ENCODE measurements around the gene S100A9. TPM values are rescaled to one million over a fixed set of nuclear protein-coding genes. Genes with fewer than 3 reads are reported as not detected.

The S100A9 gene
- total and polyA plus RNA-seq, 2 experiments from 2014 or later = not detected

DNA sequence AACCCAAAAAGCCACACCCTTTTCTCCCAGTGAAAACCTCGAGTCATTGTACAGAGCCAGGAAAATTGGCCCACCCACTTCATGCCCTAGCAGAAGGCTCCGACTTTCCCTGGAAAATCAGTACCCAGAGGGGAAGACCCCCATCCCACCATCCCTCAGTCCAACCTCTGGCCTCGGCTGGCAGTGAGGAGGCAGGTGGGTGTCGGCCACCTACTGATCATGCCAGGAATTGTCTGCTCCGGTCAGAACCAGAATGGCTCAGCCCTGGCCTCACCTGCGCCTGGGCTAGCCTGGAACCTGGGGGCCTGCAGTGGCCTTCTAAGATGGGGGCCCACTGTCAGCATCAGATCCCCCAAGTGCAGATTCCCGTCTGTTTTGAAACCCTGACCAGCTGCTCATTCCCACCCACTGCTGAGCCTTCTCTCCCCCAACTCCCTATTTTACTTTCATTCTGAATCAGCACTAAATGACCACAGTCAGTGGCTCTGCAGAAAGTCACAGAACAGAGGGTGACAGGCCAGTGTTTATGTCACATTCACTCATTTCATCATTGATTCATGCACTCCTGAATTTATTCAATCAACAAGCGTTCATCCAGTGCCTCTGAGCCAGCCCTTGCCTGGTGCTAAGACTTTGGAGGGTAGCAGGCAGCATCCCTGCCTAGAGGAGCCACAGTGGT lies 3.0 kb upstream of the S100A9 start:
- peak; percentile 26 for ATAC-seq
- peak; percentile 13 for DNase-seq (ENCODE audit: low spot score)
- H3K27me3 Mint-ChIP-seq (ENCODE audit: insufficient read depth, low read depth, poor library complexity) = peaks cover 9% of the 10 kb centered on the region
- no peaks in the 10 kb centered on the region for H3K36me3 Mint-ChIP-seq (ENCODE audit: low read depth)
- H3K79me2 ChIP-seq (replicated peaks; ENCODE audit: insufficient read depth) = no peaks in the 10 kb centered on the region
- no peak overlapping the region for H3K27ac Mint-ChIP-seq
- H3K36me3 ChIP-seq (ENCODE audit: insufficient read depth) = no peaks in the 10 kb centered on the region
- no peaks in the 10 kb centered on the region for H3F3A ChIP-seq (replicated peaks; ENCODE audit: low read depth)
- no peak for TF ChIP-seq CREB1 (CRISPR knock-in tag; IDR thresholded peaks at IDR 0.05; ENCODE audit: low read depth)
- TF ChIP-seq, protein P1, sequence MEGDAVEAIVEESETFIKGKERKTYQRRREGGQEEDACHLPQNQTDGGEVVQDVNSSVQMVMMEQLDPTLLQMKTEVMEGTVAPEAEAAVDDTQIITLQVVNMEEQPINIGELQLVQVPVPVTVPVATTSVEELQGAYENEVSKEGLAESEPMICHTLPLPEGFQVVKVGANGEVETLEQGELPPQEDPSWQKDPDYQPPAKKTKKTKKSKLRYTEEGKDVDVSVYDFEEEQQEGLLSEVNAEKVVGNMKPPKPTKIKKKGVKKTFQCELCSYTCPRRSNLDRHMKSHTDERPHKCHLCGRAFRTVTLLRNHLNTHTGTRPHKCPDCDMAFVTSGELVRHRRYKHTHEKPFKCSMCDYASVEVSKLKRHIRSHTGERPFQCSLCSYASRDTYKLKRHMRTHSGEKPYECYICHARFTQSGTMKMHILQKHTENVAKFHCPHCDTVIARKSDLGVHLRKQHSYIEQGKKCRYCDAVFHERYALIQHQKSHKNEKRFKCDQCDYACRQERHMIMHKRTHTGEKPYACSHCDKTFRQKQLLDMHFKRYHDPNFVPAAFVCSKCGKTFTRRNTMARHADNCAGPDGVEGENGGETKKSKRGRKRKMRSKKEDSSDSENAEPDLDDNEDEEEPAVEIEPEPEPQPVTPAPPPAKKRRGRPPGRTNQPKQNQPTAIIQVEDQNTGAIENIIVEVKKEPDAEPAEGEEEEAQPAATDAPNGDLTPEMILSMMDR (conservative IDR thresholded peaks at IDR 0.05; ENCODE audit: low read depth in 2 of 2) = 0 out of 4 replicates have a peak, but pooled peaks of 1 of the 2 experiments have one; percentile 6
- no peaks in the 10 kb centered on the region for H3K9me2 ChIP-seq (ENCODE audit: insufficient read depth)
- no peak overlapping the region for H2AFZ ChIP-seq
- no peak overlapping the region for H3K4me2 ChIP-seq
- H3K4me3 ChIP-seq = no peak overlapping the region
- H3K4me1 Mint-ChIP-seq = peaks cover 8% of the 10 kb centered on the region; the same call in 1 of the 3 replicates
- H3K4me3 Mint-ChIP-seq = no peak overlapping the region
- no peak overlapping the region for H3K27ac ChIP-seq (ENCODE audit: low read depth)
- no peaks in the 10 kb centered on the region for H3K9me3 Mint-ChIP-seq
- no peaks in the 10 kb centered on the region for H4K20me1 ChIP-seq (replicated peaks; ENCODE audit: insufficient read depth)
- no peaks in the 10 kb centered on the region for H3K4me1 ChIP-seq (ENCODE audit: insufficient read depth)
- H3K27me3 ChIP-seq (ENCODE audit: insufficient read depth) = no peaks in the 10 kb centered on the region

DNA sequence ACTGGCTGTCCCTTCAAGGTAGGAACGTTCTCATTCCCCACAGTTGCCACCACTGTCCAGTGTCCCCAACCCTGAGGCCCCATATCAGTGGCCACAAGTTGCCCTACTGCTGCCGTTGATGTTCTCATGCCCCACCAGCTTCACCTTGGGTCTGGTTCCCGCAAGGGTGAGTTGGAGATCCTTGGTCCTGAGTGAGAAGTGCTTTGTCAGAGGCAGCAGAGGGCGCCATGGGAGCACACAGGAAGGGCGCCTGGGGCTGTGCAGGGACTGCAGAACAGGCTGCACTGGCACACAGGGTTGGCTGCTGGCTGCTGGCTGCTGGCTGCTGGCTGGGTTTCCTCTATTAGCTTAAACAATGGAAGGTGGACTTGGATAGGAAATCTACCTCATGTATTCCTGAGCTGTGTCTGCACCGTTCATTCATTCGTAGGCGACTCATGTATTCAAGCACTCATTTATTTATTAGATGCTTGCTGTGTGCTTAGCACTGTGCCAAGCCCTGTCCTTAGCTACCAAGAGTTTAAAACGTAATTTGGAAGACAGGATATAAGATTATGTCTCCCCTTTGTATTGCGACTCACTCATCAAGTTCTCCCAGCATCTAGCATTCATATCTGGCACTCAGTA lies 2.1 kb upstream of the S100A9 start:
- no peak overlapping the region for H3K27ac Mint-ChIP-seq
- Histone ChIP-seq H3K4me1 (ENCODE audit: insufficient read depth) (no peaks in the 10 kb centered on the region), H3K27ac (ENCODE audit: low read depth) (no peak overlapping the region), H3F3A (replicated peaks; ENCODE audit: low read depth) (no peaks in the 10 kb centered on the region), H3K27me3 (ENCODE audit: insufficient read depth) (no peaks in the 10 kb centered on the region), H3K4me3 (no peak overlapping the region), H4K20me1 (replicated peaks; ENCODE audit: insufficient read depth) (no peaks in the 10 kb centered on the region), H3K9me2 (ENCODE audit: insufficient read depth) (no peaks in the 10 kb centered on the region), H3K4me2 (no peak overlapping the region), H3K79me2 (replicated peaks; ENCODE audit: insufficient read depth) (no peaks in the 10 kb centered on the region), H2AFZ (no peak overlapping the region), H3K36me3 (ENCODE audit: insufficient read depth) (no peaks in the 10 kb centered on the region)
- peaks cover 7% of the 10 kb centered on the region for H3K27me3 Mint-ChIP-seq (ENCODE audit: insufficient read depth, low read depth, poor library complexity)
- ATAC-seq = peak; percentile 90
- TF ChIP-seq, protein P1 (conservative IDR thresholded peaks at IDR 0.05; ENCODE audit: low read depth in 2 of 2) = peak; percentile 62 to 93
- TF ChIP-seq, protein P2, sequence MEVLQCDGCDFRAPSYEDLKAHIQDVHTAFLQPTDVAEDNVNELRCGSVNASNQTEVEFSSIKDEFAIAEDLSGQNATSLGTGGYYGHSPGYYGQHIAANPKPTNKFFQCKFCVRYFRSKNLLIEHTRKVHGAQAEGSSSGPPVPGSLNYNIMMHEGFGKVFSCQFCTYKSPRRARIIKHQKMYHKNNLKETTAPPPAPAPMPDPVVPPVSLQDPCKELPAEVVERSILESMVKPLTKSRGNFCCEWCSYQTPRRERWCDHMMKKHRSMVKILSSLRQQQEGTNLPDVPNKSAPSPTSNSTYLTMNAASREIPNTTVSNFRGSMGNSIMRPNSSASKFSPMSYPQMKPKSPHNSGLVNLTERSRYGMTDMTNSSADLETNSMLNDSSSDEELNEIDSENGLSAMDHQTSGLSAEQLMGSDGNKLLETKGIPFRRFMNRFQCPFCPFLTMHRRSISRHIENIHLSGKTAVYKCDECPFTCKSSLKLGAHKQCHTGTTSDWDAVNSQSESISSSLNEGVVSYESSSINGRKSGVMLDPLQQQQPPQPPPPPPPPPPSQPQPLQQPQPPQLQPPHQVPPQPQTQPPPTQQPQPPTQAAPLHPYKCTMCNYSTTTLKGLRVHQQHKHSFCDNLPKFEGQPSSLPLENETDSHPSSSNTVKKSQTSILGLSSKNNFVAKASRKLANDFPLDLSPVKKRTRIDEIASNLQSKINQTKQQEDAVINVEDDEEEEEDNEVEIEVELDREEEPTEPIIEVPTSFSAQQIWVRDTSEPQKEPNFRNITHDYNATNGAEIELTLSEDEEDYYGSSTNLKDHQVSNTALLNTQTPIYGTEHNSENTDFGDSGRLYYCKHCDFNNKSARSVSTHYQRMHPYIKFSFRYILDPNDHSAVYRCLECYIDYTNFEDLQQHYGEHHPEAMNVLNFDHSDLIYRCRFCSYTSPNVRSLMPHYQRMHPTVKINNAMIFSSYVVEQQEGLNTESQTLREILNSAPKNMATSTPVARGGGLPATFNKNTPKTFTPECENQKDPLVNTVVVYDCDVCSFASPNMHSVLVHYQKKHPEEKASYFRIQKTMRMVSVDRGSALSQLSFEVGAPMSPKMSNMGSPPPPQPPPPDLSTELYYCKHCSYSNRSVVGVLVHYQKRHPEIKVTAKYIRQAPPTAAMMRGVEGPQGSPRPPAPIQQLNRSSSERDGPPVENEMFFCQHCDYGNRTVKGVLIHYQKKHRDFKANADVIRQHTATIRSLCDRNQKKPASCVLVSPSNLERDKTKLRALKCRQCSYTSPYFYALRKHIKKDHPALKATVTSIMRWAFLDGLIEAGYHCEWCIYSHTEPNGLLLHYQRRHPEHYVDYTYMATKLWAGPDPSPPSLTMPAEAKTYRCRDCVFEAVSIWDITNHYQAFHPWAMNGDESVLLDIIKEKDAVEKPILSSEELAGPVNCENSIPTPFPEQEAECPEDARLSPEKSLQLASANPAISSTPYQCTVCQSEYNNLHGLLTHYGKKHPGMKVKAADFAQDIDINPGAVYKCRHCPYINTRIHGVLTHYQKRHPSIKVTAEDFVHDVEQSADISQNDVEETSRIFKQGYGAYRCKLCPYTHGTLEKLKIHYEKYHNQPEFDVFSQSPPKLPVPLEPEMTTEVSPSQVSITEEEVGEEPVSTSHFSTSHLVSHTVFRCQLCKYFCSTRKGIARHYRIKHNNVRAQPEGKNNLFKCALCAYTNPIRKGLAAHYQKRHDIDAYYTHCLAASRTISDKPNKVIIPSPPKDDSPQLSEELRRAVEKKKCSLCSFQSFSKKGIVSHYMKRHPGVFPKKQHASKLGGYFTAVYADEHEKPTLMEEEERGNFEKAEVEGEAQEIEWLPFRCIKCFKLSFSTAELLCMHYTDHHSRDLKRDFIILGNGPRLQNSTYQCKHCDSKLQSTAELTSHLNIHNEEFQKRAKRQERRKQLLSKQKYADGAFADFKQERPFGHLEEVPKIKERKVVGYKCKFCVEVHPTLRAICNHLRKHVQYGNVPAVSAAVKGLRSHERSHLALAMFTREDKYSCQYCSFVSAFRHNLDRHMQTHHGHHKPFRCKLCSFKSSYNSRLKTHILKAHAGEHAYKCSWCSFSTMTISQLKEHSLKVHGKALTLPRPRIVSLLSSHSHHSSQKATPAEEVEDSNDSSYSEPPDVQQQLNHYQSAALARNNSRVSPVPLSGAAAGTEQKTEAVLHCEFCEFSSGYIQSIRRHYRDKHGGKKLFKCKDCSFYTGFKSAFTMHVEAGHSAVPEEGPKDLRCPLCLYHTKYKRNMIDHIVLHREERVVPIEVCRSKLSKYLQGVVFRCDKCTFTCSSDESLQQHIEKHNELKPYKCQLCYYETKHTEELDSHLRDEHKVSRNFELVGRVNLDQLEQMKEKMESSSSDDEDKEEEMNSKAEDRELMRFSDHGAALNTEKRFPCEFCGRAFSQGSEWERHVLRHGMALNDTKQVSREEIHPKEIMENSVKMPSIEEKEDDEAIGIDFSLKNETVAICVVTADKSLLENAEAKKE (CRISPR knock-in tag; IDR thresholded peaks at IDR 0.05) = peak; percentile 90
- TF ChIP-seq POLR2AphosphoS5 (IDR thresholded peaks at IDR 0.05; ENCODE audit: low read depth) = no peak
- H3K36me3 Mint-ChIP-seq (ENCODE audit: low read depth) = no peaks in the 10 kb centered on the region
- DNase-seq (ENCODE audit: low spot score) = peak; percentile 90
- H3K4me1 Mint-ChIP-seq = peaks cover 8% of the 10 kb centered on the region; the same call in 1 of the 3 replicates
- H3K9me3 Mint-ChIP-seq = no peaks in the 10 kb centered on the region
- H3K4me3 Mint-ChIP-seq = no peak overlapping the region
